Esophagus muscularis mucosa (tissue), 4 donors: ENCODE results near the gene POFUT1. TPM values are rescaled to one million over a fixed set of nuclear protein-coding genes. Genes with fewer than 3 reads are reported as not detected.

ENCODE experiments used
- DNase-seq: peaks from one replicate; pipeline ENCODE4 v3.0.0-alpha.2; 2017; ENCODE audit errors: extremely low spot score
- H3K27ac ChIP-seq, 4 donors: fragments of 200-600 bp; sonication (generic); replicated peaks in 1 of 4; 1 replicate in 3 of 4; 2 replicates in 1 of 4; pipeline ENCODE4 v1.5.1; 2016 to 2019; ENCODE audit warnings: mild to moderate bottlenecking in 1 of 4
- H3K27me3 ChIP-seq, 4 donors: fragments of 200-600 bp; sonication (generic); one replicate each; pipeline versions ENCODE4 v1.5.1 to v1.6.0; 2016 to 2019
- H3K36me3 ChIP-seq, 4 donors: fragments of 200-600 bp; sonication (generic); one replicate each; pipeline ENCODE4 v1.5.1; 2016 to 2019
- H3K4me1 ChIP-seq, 4 donors: fragments of 200-600 bp; sonication (generic); one replicate each; pipeline ENCODE4 v1.5.1; 2016 to 2019
- H3K4me3 ChIP-seq, 4 donors: fragments of 200-600 bp; sonication (generic); 1 replicate in 2 of 4; 2 replicates in 2 of 4; pipeline ENCODE4 v1.5.1; 2016 to 2019; ENCODE audit warnings: mild to moderate bottlenecking in 4 of 4, moderate library complexity in 1 of 4
- H3K9me3 ChIP-seq, 4 donors: fragments of 200-600 bp; sonication (generic); 1 replicate in 3 of 4; 2 replicates in 1 of 4; pipeline ENCODE4 v1.5.1; 2016 to 2019
- EP300 ChIP-seq: sonication (generic); formaldehyde crosslinking; IDR thresholded peaks from one replicate; pipeline ENCODE4 v1.6.1; 2017; ENCODE audit warnings: antibody characterized with exemption
- POLR2A ChIP-seq: fragments of 450-650 bp; IDR thresholded peaks from one replicate; pipeline ENCODE4 v1.6.1; 2017; ENCODE audit warnings: antibody characterized with exemption, moderate library complexity, mild to moderate bottlenecking, low read depth
- POLR2AphosphoS5 ChIP-seq, 2 donors: sonication (generic); formaldehyde crosslinking; IDR thresholded peaks; one replicate each; pipeline ENCODE4 v1.6.1; 2017; ENCODE audit warnings: antibody characterized with exemption in 2 of 2
- WGBS: methylation state at CpG from one replicate; pipeline ENCODE4 v1.1.5; 2018; 5-methylcytosine and 5-hydroxymethylcytosine counted together
- intact Hi-C: fragments of 100-400 bp; cut with DNase I; formaldehyde crosslinking; loops from one replicate; pipeline ENCODE4 v1.15.1; 2023
- total RNA-seq, 4 donors: library from RNA; depleted of rRNA; stranded (reverse); fragments of >200 nt; gene quantifications; one replicate each; pipeline versions ENCODE4 v1.1.0 to v1.2.1, GENCODE V29; 2016
- TF ChIP-seq, protein P1 (sequence below), 3 experiments: fragments of 200-600 bp in 2 of 3; fragments of 450-650 bp in 1 of 3; sonication (generic) in 2 of 3; IDR thresholded peaks; one replicate each; pipeline ENCODE4 v1.5.1; 2017 to 2019; ENCODE audit warnings: antibody characterized with exemption in 3 of 3, mild to moderate bottlenecking in 2 of 3, moderate library complexity in 1 of 3

Gene POFUT1
- total RNA-seq, 4 donors from 2014 or later = 21.7 to 31.9 (median 29.8) TPM

DNA sequence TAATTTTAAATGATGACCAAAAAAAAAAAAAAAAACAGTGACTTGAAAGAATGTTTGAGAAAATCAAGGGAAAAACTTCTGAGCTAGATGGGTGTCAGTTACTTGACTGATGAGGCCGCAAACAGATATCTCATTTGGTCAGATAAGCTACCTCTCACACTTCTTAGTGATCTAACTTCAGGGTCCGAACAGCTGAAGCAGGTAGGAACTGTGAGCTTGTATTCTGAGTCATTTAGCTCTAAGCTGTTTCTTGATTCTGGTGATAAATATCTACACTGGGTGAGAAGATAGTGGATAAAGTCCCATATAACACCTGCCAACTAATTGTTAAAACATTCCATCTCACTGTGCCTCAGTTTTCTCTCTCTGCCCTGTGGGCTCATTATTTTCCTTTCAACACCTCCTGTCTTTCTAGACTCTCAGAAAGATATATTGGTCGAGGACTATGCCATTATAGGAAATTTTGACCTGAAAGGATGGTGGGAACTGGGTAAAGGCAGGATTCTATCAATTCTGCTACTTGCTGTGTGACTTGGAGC, 77.5 kb downstream of the POFUT1 start:
- intact Hi-C loops = no loop called here
- no peak for TF ChIP-seq EP300
- TF ChIP-seq POLR2AphosphoS5 (IDR thresholded peaks at IDR 0.05) = no peak
- TF ChIP-seq POLR2A = no peak
- TF ChIP-seq, protein P1, sequence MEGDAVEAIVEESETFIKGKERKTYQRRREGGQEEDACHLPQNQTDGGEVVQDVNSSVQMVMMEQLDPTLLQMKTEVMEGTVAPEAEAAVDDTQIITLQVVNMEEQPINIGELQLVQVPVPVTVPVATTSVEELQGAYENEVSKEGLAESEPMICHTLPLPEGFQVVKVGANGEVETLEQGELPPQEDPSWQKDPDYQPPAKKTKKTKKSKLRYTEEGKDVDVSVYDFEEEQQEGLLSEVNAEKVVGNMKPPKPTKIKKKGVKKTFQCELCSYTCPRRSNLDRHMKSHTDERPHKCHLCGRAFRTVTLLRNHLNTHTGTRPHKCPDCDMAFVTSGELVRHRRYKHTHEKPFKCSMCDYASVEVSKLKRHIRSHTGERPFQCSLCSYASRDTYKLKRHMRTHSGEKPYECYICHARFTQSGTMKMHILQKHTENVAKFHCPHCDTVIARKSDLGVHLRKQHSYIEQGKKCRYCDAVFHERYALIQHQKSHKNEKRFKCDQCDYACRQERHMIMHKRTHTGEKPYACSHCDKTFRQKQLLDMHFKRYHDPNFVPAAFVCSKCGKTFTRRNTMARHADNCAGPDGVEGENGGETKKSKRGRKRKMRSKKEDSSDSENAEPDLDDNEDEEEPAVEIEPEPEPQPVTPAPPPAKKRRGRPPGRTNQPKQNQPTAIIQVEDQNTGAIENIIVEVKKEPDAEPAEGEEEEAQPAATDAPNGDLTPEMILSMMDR (IDR thresholded peaks at IDR 0.05) = no peak
- no peak for DNase-seq
- H3K27me3 ChIP-seq = no peaks in the 10 kb centered on the region
- peak overlapping the region; percentile 8 to 47 (median 32) for H3K27ac ChIP-seq
- H3K36me3 ChIP-seq = peaks cover 0 to 3% (median 0%) of the 10 kb centered on the region in 4 donors
- H3K4me1 ChIP-seq = peaks cover 17 to 45% (median 41%) of the 10 kb centered on the region in 4 donors
- WGBS = 96% methylated on average over 3 of the region's 3 CpGs
- H3K9me3 ChIP-seq = no peaks in the 10 kb centered on the region
- no peak overlapping the region for H3K4me3 ChIP-seq

GRCh38 chr20:32285621-32286371, 78.1 kb downstream of the POFUT1 start:
- H3K27ac ChIP-seq = peak overlapping the region; percentile 8 to 47 (median 32)
- H3K4me1 ChIP-seq = peaks cover 17 to 45% (median 42%) of the 10 kb centered on the region in 4 donors
- TF ChIP-seq POLR2A (no peak), EP300 (no peak), POLR2AphosphoS5 (IDR thresholded peaks at IDR 0.05) (peak; percentile 14 to 20)
- TF ChIP-seq, protein P1 (IDR thresholded peaks at IDR 0.05) = no peak
- 39% methylated on average over 4 of the region's 4 CpGs for WGBS
- H3K27me3 ChIP-seq = no peaks in the 10 kb centered on the region
- H3K36me3 ChIP-seq = peaks cover 0 to 3% (median 0%) of the 10 kb centered on the region in 4 donors
- H3K4me3 ChIP-seq = no peak overlapping the region
- intact Hi-C loops = no loop called here
- no peaks in the 10 kb centered on the region for H3K9me3 ChIP-seq
- no peak for DNase-seq

GRCh38 chr20:32287231-32287638, 79.6 kb downstream of the POFUT1 start:
- Histone ChIP-seq H3K36me3 (no peaks in the 10 kb centered on the region), H3K9me3 (no peaks in the 10 kb centered on the region), H3K4me1 (peaks cover 17 to 37% (median 34%) of the 10 kb centered on the region in 4 donors), H3K4me3 (no peak overlapping the region), H3K27ac (no peak overlapping the region), H3K27me3 (no peaks in the 10 kb centered on the region)
- WGBS = 97% methylated on average over 6 of the region's 6 CpGs
- intact Hi-C loops = no loop called here
- no peak for DNase-seq
- no peak for TF ChIP-seq POLR2AphosphoS5 (IDR thresholded peaks at IDR 0.05)
- TF ChIP-seq, protein P1 (IDR thresholded peaks at IDR 0.05) = no peak
- no peak for TF ChIP-seq EP300
- TF ChIP-seq POLR2A = no peak

Other genes with a start within 250 kb of the POFUT1 start
- not detected for gene XKR7, start 239.7 kb upstream of the POFUT1 start, total RNA-seq
- 10 to 100 TPM in 2 of 4 donors, 1 to 10 TPM in 2; 6.0 to 12.1 (median 10.4) TPM for gene CCM2L, start 197.4 kb upstream of the POFUT1 start, total RNA-seq
- gene HCK, start 155.6 kb upstream of the POFUT1 start, total RNA-seq = 10 to 100 TPM in 2 of 4 donors, 1 to 10 TPM in 2; 7.8 to 36.6 (median 11.4) TPM
- 10 to 100 TPM; 19.9 to 34.4 (median 25.2) TPM for gene TM9SF4, start 98.2 kb upstream of the POFUT1 start, total RNA-seq
- gene PLAGL2, start 137 bp upstream of the POFUT1 start, total RNA-seq = 10 to 100 TPM in 1 of 4 donors, 1 to 10 TPM in 3; 5.4 to 10.8 (median 8.0) TPM
- gene KIF3B, start 69.8 kb downstream of the POFUT1 start, total RNA-seq = 10 to 100 TPM; 20.7 to 28.3 (median 23.5) TPM
- gene ASXL1, start 150.5 kb downstream of the POFUT1 start, total RNA-seq = 10 to 100 TPM; 56.5 to 66.7 (median 61.8) TPM